OCI-LY7 (cell line): ENCODE data around the gene SOWAHD.

Experiments used
- EZH2phosphoT487 ChIP-seq: fragments of 200-600 bp; sonication (generic); IDR thresholded peaks from 2 replicates; pipeline ENCODE4 v1.6.1; 2018; ENCODE audit warnings: low read depth, borderline replicate concordance, mild to moderate bottlenecking, mixed run types, antibody characterized with exemption, low read length, moderate library complexity, mixed read lengths
- TF ChIP-seq, protein P1 (sequence below): fragments of 200-600 bp; sonication (generic); conservative IDR thresholded peaks from 2 replicates; pipeline ENCODE4 v1.5.1; 2014; ENCODE audit warnings: mild to moderate bottlenecking, antibody characterized with exemption, low read length, moderate library complexity, mixed read lengths

DNA sequence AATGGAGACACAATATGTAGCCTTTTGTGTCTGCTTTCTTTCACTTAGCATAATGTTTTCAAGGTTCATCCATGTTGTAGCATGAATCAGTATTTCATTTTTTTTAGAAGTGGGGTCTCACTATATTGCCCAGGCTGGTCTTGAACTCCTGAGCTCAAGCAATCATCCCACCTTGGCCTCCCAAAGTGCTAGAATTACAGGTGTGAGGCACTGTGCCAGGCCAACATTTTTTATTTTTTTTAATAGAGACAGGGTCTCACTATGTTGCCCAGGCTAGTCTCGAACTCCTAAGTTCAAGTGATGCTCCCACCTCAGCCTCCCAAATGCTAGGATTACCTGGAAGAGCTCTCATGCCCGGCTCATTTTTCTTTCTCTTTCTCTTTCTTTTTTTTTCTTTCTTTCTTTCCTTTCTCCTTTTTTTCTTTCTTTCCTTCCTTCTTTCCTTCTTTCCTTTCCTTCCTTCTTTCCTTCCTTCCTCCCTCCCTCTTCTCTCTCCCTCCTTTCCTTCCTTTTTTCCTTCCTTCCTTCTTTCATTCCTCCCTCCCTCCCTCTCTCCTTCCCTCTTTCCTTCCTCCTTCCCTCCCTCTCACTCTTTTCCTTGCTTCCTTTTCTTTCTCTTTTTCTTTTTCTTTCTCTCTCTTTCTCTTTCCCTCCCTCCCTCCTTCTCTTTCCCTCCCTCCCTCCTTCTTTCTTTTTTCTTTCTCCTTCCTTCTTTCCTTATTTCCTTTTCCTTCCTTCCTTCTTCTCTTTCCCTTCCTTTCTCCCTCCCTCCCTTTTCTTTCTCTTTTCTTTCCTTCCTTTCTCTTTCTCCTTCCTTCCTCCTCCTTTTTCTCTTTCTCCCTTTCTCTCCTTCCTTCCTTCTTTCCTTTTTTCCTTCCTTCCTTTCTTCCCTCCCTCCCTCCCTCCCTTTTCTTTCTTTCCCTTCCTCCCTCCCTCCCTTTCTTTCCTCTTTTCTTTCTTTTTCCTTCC lies 43.1 kb downstream of the SOWAHD start:
- TF ChIP-seq, protein P1, sequence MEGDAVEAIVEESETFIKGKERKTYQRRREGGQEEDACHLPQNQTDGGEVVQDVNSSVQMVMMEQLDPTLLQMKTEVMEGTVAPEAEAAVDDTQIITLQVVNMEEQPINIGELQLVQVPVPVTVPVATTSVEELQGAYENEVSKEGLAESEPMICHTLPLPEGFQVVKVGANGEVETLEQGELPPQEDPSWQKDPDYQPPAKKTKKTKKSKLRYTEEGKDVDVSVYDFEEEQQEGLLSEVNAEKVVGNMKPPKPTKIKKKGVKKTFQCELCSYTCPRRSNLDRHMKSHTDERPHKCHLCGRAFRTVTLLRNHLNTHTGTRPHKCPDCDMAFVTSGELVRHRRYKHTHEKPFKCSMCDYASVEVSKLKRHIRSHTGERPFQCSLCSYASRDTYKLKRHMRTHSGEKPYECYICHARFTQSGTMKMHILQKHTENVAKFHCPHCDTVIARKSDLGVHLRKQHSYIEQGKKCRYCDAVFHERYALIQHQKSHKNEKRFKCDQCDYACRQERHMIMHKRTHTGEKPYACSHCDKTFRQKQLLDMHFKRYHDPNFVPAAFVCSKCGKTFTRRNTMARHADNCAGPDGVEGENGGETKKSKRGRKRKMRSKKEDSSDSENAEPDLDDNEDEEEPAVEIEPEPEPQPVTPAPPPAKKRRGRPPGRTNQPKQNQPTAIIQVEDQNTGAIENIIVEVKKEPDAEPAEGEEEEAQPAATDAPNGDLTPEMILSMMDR: no peak
- TF ChIP-seq EZH2phosphoT487: no peak
